NCI-H1436 (cell line): ENCODE data around the gene OGFOD1.
"Not testable (repeated sequence)": the region's sequence is repeated elsewhere in the genome, so short reads cannot be mapped to it uniquely, and the experiment has no call there.

Experiments used
- DNase-seq: peaks from one replicate; lab custom pipeline; 2025; lab: John Stamatoyannopoulos, UW

OGFOD1 gene

GRCh38 chr16:56480776-56481467, 29.6 kb downstream of the OGFOD1 start:
- no peak for DNase-seq

DNA sequence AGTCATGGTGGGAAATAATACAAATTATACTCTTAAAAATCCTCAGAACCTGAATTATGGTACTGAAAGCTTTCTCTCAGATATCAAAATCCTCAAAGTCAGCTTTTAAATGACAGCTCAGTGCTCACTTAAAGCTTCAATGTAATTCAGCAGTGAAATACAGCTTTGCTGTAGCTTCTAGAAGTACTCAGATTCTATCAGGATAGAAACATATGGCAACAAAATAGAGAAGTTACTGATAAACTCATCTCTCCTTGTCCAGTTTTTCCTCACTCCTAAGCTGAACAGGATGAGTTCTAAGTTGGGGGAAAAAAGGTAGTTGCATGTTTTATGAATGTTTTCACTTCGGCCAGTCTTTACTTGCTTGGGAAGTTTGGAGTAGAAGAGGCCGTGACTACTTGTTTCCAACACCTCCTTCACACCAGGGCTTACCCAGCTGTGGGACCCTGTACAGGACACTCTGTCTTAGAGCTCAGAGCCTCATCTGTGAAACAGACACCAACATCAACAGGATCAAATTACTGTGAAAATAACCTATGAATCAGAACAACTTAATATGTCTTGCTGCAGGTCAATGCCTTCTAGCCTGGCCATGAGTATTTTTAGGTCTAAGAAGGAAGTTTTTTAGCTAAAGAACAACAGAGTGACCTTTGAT, 30.2 kb downstream of the OGFOD1 start:
- DNase-seq: no peak

DNA sequence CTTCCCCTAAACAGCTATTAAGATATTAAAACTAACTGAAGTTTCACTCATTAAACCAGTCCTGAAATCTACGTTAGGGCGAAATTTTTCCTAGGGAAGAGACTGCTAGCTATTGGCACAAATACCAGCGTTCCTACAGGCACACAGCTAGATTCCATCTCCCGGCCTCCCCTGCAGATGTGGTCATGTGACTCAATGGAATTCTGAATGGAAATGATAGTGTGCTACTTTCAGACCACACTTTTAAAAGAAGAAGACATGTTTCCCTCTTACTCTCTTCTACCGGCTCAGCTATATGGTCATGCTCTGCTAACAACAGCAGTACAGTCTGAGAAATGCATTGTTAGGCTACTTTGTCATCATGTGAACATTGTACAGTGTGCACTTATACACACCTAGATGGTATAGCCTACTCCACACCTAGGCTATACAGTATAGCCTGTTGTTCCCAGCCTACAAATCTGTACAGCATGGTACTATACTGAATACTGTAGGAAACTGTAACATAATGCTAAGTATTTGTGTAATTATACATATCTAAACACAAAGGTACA, 31.4 kb downstream of the OGFOD1 start:
- no peak for DNase-seq

- no peak for DNase-seq
Observed at GRCh38 chr16:56483394-56483793, 32.0 kb downstream of the OGFOD1 start.

DNA sequence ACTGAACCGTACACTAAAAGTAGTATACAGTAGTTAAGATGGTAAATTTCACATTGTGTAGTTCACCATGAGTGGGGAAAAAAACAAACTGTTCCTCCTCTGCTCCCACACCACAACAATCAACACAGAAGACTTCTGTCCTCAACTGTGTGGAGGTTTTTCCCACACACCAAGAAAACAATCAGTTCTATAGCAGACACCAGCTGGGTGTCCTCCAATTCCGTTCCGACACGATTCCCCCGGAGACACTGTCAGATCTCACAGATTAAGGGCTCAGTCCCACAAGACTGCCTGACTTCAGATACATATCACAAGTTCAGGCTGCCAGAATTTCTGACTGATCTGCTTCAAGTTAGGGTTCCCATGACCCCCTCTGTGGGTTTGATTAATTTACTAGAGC, 36.7 kb downstream of the OGFOD1 start:
- no peak for DNase-seq

- DNase-seq: not testable (repeated sequence)
Observed at GRCh38 chr16:56488868-56489267, 37.5 kb downstream of the OGFOD1 start.

DNA sequence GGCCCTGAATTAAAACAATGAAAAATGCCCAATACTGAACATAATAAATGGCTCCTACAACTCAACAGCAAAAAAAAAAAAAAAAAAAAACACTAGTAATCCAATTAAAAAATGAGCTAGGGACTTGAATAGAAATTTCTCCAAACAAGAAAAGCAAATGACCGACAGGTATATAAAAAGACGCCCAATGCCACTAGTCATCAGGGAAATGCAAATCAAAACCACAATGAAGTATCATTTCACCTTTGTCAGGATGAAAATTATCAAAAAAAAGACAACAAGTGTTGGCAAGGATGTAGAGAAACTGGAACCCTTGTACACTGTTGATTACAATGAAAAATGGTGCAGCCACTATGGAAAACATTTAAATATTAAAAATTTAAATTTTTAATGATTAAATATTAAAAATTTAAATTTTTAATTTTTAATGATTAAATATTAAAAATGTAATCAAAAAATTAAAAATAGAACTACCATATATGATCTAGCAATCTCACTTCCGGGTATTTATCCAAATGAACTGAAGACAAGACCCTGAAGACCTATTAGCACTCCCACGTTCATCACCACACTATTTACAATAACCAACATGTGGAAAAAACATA, 40.4 kb downstream of the OGFOD1 start:
- DNase-seq: no peak

DNA sequence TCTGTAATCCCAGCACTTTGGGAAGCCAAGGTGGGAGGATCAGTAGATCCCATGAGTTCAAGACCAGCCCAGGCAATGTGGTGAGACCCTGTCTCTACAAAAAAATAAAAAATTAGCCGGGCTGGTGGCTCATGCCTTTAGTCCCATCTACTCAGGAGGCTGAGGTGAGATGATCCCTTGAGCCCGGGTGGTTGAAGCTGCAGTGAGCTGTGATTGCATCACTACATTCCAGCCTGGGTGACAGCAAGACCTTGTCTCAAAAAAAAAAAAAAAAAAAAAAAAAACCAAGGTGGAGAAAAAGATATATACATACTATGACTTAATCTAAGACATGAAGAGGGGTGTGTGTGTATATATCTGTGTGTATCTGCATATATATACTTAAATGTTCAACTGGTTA, 41.8 kb downstream of the OGFOD1 start:
- DNase-seq: no peak

GRCh38 chr16:56493815-56494214, 42.5 kb downstream of the OGFOD1 start:
- DNase-seq: no peak

- no peak for DNase-seq
Observed at GRCh38 chr16:56505181-56505580, 53.8 kb downstream of the OGFOD1 start.

- no peak for DNase-seq
Observed at GRCh38 chr16:56506941-56507340, 55.6 kb downstream of the OGFOD1 start.

DNA sequence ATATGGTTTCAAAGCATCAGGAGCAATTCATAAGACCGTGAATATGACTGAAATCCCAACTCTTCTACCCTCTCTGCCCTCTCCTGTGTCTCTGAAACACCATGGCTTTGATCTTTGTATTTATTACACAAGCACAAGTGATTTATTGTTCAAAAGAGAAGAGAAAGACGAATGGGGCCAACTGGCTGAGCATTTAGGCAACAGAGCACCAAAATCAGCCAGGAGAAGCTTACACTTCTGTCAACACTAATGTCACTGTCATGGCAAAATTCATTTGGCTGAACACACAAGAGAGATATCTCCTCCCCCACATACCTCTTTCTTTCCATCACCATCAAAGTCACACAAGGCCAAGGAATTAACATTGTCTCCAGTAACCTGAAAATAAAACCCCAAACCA, 59.2 kb downstream of the OGFOD1 start:
- DNase-seq: no peak

- DNase-seq: no peak
Observed at GRCh38 chr16:56512025-56512424, 60.7 kb downstream of the OGFOD1 start.

DNA sequence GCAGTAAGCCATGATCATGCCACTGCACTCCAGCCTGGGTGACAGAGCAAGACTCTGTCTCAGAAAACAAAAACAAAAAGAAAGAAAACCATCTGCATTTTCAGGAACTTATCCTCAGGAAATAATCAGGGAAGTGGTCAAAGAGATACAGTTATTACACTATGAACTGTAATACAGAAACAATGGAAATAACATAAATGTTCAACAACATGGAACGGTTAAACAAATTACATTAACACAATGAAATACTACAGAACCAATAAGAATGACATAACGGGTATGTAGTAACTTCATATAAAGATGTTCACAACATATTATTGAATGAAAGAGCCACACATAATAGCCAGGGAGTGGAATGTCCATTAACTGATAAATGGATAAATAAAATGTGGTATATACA, 61.7 kb downstream of the OGFOD1 start:
- DNase-seq: no peak

GRCh38 chr16:56513972-56514371, 62.6 kb downstream of the OGFOD1 start:
- peak; percentile 4 for DNase-seq

DNA sequence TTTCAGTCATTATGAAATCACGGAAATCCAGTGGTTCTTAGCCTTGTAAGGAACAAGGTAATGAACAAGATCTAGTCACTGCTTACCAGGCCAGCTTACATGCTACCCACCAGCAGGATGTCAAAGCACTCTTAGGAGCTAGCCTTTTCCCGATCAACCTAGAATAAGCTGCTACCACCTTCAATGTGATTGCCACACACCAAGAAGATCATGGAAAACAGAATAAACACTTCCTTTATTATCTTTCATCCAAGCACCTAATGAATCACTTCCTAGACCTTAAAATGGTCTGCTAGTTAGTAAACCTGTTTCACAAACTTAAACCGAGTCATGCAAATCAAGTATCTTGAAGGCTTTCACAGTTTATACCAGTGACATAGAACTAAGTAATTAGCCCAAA, 63.5 kb downstream of the OGFOD1 start:
- DNase-seq: no peak

- DNase-seq: no peak
Observed at GRCh38 chr16:56515665-56516064, 64.3 kb downstream of the OGFOD1 start.

GRCh38 chr16:56517206-56517605, 65.9 kb downstream of the OGFOD1 start:
- no peak for DNase-seq

DNA sequence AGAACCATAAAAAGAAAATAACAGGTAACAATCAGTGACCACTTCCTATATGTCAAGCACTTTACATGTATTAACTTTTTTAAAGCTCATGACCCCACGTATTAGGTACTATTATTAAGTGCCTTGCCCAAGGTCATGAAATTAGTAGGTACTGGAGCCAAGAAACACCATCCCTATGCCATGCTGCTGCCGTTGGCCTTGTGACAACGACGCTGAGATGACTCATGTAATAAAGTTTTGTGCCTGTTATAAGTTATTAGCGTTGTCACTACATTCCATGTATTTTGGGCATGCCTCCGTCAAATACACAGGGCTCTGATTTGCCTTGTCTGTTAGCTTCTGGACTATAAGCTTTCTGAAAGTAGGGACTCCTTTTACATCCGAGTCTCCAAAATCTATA, 67.1 kb downstream of the OGFOD1 start:
- DNase-seq: no peak

DNA sequence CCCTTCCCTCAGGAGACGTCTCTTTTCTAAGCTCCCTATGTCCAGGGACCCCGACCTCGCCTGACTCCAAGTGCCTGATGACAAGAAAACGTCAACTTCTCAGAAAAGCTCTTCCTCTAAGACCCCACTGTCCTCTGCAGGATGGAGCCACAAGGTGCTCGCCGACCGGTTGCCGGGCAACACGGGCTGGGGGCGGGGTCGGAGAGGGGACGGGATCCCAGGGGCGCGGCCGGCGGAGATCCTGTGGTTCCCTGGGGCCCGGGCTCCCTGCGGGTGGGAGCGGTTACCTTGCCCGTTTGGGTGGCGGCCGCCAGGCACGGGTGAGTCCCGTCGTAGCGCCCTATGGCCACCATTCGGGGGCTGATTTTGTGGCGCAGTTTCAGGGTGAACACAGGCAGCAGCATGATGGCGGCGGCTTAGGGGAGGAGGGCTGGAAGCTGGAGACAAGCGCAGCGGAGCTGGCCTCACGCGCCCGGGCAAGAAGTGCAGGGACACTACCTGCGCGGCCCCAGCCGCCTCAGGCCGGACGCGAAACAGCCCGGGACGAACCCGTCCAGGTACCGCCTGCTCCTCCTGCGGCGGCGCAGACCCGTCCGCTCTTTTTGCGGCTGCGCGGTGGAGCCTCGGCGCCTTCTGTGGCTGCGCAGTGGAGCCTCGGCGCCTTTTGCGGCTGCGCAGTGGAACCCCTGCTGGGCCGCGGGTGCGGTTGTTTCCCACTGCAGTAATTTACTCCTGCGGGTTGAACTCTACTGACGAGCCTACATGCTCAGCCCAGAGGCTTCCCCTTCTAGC, 68.3 kb downstream of the OGFOD1 start, which contains the start of gene BBS2:
TSS of gene BBS2 (minus strand) at position 566 of the 792 bp plus-strand sequence. CDS start at position 404, 162 bp downstream.
- peak; percentile 81 for DNase-seq

- DNase-seq: no peak
Observed at GRCh38 chr16:56520251-56520577, 68.9 kb downstream of the OGFOD1 start.

GRCh38 chr16:56525236-56525635, 73.9 kb downstream of the OGFOD1 start:
- no peak for DNase-seq
